ENCODE measurements around the gene ITGB6. TPM values are rescaled to one million over a fixed set of nuclear protein-coding genes. Genes with fewer than 3 reads are reported as not detected.

Gene ITGB6
- total and polyA plus RNA-seq, 2 of the 4 experiments (the other 2 are of a cell fraction), result under 0.01 TPM; not detected in 1

DNA sequence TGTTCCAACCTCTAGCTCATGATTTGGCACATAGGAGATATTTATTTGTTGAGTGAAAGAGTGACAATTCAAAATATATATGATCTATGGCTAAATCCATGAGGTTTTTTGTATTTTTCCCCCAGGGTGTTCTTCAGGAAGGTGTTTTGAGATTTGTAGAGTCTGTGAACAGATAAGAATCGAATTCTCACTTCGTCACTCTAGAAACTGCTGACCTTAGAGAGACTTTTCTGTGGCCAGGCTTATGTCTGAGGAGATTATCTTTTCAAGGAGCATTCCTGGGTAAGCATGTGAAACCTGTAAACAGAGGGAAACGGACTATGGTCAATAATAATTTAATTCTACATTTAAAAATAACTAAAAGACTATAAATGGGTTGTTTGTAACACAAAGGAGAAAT lies 849 bp upstream of the ITGB6 start:
- Histone ChIP-seq H3K27me3 (ENCODE audit: control insufficient read depth, insufficient read depth, low read length) (no peaks in the 10 kb centered on the region), H3K9me3 (ENCODE audit: control insufficient read depth, insufficient read depth, low read length) (no peaks in the 10 kb centered on the region), H2BK5ac (ENCODE audit: low read depth, low read length, poor library complexity, severe bottlenecking) (no peak overlapping the region), H3K79me1 (ENCODE audit: low read depth in 1 of 2, low read length in 2 of 2) (no peaks in the 10 kb centered on the region), H2BK15ac (ENCODE audit: low read depth, low read length) (no peak overlapping the region), H4K20me1 (ENCODE audit: insufficient read depth, low read length) (no peaks in the 10 kb centered on the region), H3K27ac (ENCODE audit: insufficient read depth, low read length) (no peak overlapping the region), H3K14ac (replicated peaks; ENCODE audit: low read depth, low read length) (no peak overlapping the region), H3K18ac (ENCODE audit: low read depth, low read length) (no peak overlapping the region), H3K56ac (ENCODE audit: extremely low read depth, insufficient read depth, low read length) (no peak overlapping the region), H3K9me1 (ENCODE audit: insufficient read depth, low read length) (peaks cover 17% of the 10 kb centered on the region), H2AK9ac (replicated peaks; ENCODE audit: low read depth, low read length, poor library complexity) (no peak overlapping the region), H3K4me1 (ENCODE audit: control insufficient read depth, insufficient read depth, low read length) (peaks cover 14% of the 10 kb centered on the region), H3K4ac (ENCODE audit: low read depth, low read length) (no peak overlapping the region), H2AFZ (replicated peaks; ENCODE audit: low read length, poor library complexity) (no peak overlapping the region), H4K91ac (ENCODE audit: insufficient read depth, low read depth, low read length) (no peak overlapping the region), H4K5ac (ENCODE audit: low read depth, low read length) (no peak overlapping the region), H2AK5ac (ENCODE audit: low read depth, low read length) (no peak overlapping the region), H4K8ac (ENCODE audit: low read depth in 2 of 2, low read length in 2 of 2) (no peak overlapping the region), H3K23ac (ENCODE audit: low read depth, low read length) (no peak overlapping the region), H2BK20ac (ENCODE audit: low read depth, low read length) (no peak overlapping the region), H3K36me3 (ENCODE audit: control insufficient read depth, insufficient read depth, low read length) (no peaks in the 10 kb centered on the region), H3K4me3 (ENCODE audit: insufficient read depth, low read depth, low read length) (no peak overlapping the region), H2BK120ac (ENCODE audit: low read depth, low read length) (no peak overlapping the region), H3K9ac (ENCODE audit: low read depth, low read length) (no peak overlapping the region), H3K4me2 (ENCODE audit: low read depth, low read length) (no peak overlapping the region)
- in situ Hi-C loops (cut with MboI; ENCODE audit: low sequenced_read_pairs), result no loop called here
- ATAC-seq (ENCODE audit: low read depth) (no peak), DNase-seq (no peak)
- dilution Hi-C loops (cut with HindIII; ENCODE audit: low sequenced_read_pairs, unreplicated experiment), result no loop called here
- intact Hi-C loops (cut with micrococcal nuclease), result no loop called here
- ChIA-PET CTCF (no interaction called here), POLR2A (ENCODE audit: unreplicated experiment) (no interaction called here)
- BruUV-seq (replicated peaks), result no TSS peak
- no CpG with 5 or more reads among the region's 3 CpGs for WGBS, 2 experiments (ENCODE audit: extremely low coverage in 2 of 2, insufficient read length in 1 of 2)
- TF ChIP-seq RAD21 (IDR thresholded peaks at IDR 0.05; ENCODE audit: low read length), result no peak
- TF ChIP-seq RFX5 (IDR thresholded peaks at IDR 0.05; ENCODE audit: low read depth, low read length), result no peak
